ENCODE data around the gene AURKAIP1.

AURKAIP1 gene

GRCh38 chr1:1336446-1336845 lies 38.6 kb downstream of the AURKAIP1 start:
- TF ChIP-seq, protein P1, sequence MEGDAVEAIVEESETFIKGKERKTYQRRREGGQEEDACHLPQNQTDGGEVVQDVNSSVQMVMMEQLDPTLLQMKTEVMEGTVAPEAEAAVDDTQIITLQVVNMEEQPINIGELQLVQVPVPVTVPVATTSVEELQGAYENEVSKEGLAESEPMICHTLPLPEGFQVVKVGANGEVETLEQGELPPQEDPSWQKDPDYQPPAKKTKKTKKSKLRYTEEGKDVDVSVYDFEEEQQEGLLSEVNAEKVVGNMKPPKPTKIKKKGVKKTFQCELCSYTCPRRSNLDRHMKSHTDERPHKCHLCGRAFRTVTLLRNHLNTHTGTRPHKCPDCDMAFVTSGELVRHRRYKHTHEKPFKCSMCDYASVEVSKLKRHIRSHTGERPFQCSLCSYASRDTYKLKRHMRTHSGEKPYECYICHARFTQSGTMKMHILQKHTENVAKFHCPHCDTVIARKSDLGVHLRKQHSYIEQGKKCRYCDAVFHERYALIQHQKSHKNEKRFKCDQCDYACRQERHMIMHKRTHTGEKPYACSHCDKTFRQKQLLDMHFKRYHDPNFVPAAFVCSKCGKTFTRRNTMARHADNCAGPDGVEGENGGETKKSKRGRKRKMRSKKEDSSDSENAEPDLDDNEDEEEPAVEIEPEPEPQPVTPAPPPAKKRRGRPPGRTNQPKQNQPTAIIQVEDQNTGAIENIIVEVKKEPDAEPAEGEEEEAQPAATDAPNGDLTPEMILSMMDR (IDR thresholded peaks at IDR 0.05; ENCODE audit: borderline replicate concordance, extremely low read depth, low read length, poor library complexity, severe bottlenecking) = no peak
- no peak for TF ChIP-seq EZH2 (IDR thresholded peaks at IDR 0.05; ENCODE audit: borderline replicate concordance, low read depth, low read length, severe bottlenecking)
- Histone ChIP-seq H4K20me1 (ENCODE audit: insufficient read depth, low read length) (peaks cover 56% of the 10 kb centered on the region), H3K27ac (ENCODE audit: low read length) (no peak overlapping the region), H3K9ac (ENCODE audit: low read depth, low read length) (no peak overlapping the region), H3K4me3 (ENCODE audit: low read depth in 1 of 2, low read length in 2 of 2) (no peak overlapping the region), H3K4me2 (ENCODE audit: insufficient read depth, low read length) (no peak overlapping the region), H3K27me3 (ENCODE audit: insufficient read depth, low read length, poor library complexity) (no peaks in the 10 kb centered on the region), H2AFZ (ENCODE audit: low read depth, low read length) (no peak overlapping the region), H3K36me3 (ENCODE audit: insufficient read depth, low read length) (peaks cover 32% of the 10 kb centered on the region), H3K4me1 (ENCODE audit: insufficient read depth, low read length) (no peaks in the 10 kb centered on the region), H3K79me2 (ENCODE audit: insufficient read depth, low read length) (no peaks in the 10 kb centered on the region), H3K9me3 (ENCODE audit: insufficient read depth, low read length, severe bottlenecking) (no peaks in the 10 kb centered on the region)
- DNase-seq = no peak
- no peak for ATAC-seq (ENCODE audit: insufficient read depth, low read depth)

DNA sequence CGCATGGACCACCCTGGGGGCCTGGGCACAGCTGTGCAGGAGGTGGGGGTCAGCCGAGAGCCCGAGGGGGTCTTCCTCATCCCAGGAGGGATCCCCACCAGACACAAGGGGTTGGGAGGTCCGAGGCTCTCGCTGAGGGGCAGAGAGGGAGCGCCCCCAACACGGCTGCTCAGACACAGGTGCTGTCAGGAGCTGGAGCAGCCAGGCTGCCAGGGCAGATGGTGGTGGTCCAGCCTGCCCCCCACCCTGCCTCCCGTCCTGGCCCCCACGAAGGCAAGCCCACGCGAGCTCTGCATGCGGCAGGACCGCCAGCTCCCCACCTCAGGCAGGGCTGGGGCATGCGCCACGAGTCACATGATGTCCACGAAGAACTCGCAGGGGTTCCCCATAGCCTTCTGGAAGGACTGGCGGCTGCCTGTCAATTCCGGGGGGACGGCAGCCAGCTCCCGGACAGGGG lies 39.2 kb downstream of the AURKAIP1 start:
- H3K79me2 ChIP-seq (ENCODE audit: insufficient read depth, low read length) = no peaks in the 10 kb centered on the region
- no peaks in the 10 kb centered on the region for H3K9me3 ChIP-seq (ENCODE audit: insufficient read depth, low read length, severe bottlenecking)
- H3K36me3 ChIP-seq (ENCODE audit: insufficient read depth, low read length) = peaks cover 25% of the 10 kb centered on the region
- peaks cover 51% of the 10 kb centered on the region for H4K20me1 ChIP-seq (ENCODE audit: insufficient read depth, low read length)
- DNase-seq (no peak), ATAC-seq (ENCODE audit: insufficient read depth, low read depth) (no peak)
- H2AFZ ChIP-seq (ENCODE audit: low read depth, low read length) = no peak overlapping the region
- H3K27ac ChIP-seq (ENCODE audit: low read length) = no peak overlapping the region
- TF ChIP-seq EZH2 (IDR thresholded peaks at IDR 0.05; ENCODE audit: borderline replicate concordance, low read depth, low read length, severe bottlenecking) = no peak
- no peaks in the 10 kb centered on the region for H3K27me3 ChIP-seq (ENCODE audit: insufficient read depth, low read length, poor library complexity)
- H3K4me3 ChIP-seq (ENCODE audit: low read depth in 1 of 2, low read length in 2 of 2) = no peak overlapping the region
- no peaks in the 10 kb centered on the region for H3K4me1 ChIP-seq (ENCODE audit: insufficient read depth, low read length)
- H3K9ac ChIP-seq (ENCODE audit: low read depth, low read length) = no peak overlapping the region
- H3K4me2 ChIP-seq (ENCODE audit: insufficient read depth, low read length) = no peak overlapping the region

DNA sequence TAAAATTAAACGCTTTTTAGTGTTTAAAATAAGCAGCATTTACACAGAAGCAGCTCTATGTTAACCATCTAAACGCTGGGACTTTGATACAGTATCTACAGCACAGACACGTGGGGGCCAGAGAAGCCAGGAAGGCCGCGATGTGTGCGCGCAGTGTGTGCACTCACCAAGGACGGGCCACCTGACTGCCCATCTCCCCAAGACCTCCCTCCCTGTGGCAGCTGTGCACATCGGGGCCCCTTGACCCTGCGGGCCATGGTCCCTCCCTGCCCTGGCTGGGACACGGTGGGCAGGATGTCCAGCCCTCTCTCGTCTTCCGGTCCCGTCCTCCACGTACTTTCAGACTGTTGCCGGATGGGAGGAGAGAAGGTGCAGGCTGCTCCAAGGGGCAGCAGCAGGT lies 39.7 kb downstream of the AURKAIP1 start:
- no peak overlapping the region for H3K9ac ChIP-seq (ENCODE audit: low read depth, low read length)
- H3K79me2 ChIP-seq (ENCODE audit: insufficient read depth, low read length) = no peaks in the 10 kb centered on the region
- no peak overlapping the region for H3K27ac ChIP-seq (ENCODE audit: low read length)
- H3K9me3 ChIP-seq (ENCODE audit: insufficient read depth, low read length, severe bottlenecking) = no peaks in the 10 kb centered on the region
- no peak for TF ChIP-seq EZH2 (IDR thresholded peaks at IDR 0.05; ENCODE audit: borderline replicate concordance, low read depth, low read length, severe bottlenecking)
- TF ChIP-seq, protein P1 (IDR thresholded peaks at IDR 0.05; ENCODE audit: borderline replicate concordance, extremely low read depth, low read length, poor library complexity, severe bottlenecking) = no peak
- H3K4me1 ChIP-seq (ENCODE audit: insufficient read depth, low read length) = no peaks in the 10 kb centered on the region
- no peak overlapping the region for H3K4me3 ChIP-seq (ENCODE audit: low read depth in 1 of 2, low read length in 2 of 2)
- peaks cover 20% of the 10 kb centered on the region for H3K36me3 ChIP-seq (ENCODE audit: insufficient read depth, low read length)
- no peak overlapping the region for H3K4me2 ChIP-seq (ENCODE audit: insufficient read depth, low read length)
- H3K27me3 ChIP-seq (ENCODE audit: insufficient read depth, low read length, poor library complexity) = no peaks in the 10 kb centered on the region
- no peak overlapping the region for H2AFZ ChIP-seq (ENCODE audit: low read depth, low read length)
- ATAC-seq (ENCODE audit: insufficient read depth, low read depth) = 0 out of 3 replicates have a peak, but pooled peaks have one; percentile 1
- peaks cover 48% of the 10 kb centered on the region for H4K20me1 ChIP-seq (ENCODE audit: insufficient read depth, low read length)
- no peak for DNase-seq

DNA sequence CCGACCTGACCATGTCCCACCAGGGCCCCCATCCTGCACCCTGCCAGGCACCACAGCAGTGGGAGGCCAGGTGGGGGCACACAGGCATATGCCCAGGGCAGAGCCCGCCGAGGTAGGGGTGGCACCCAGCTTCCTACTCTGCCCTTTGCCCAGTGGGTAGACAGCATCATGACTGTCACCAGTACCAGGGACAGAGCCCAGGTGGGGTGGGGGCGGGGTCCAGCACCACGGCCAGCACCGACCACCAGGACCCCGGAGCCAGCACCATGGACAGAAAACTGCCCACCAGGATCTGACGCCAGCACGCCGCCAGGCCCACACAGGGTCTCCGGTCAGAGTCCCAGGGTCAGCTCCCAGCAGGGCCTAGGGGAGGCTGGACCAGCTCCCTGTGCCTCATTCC lies 40.2 kb downstream of the AURKAIP1 start:
- ATAC-seq (ENCODE audit: insufficient read depth, low read depth) = peak; percentile 55
- H3K27ac ChIP-seq (ENCODE audit: low read length) = no peak overlapping the region
- peaks cover 18% of the 10 kb centered on the region for H3K36me3 ChIP-seq (ENCODE audit: insufficient read depth, low read length)
- DNase-seq = peak; percentile 68
- no peak overlapping the region for H3K4me3 ChIP-seq (ENCODE audit: low read depth in 1 of 2, low read length in 2 of 2)
- no peaks in the 10 kb centered on the region for H3K4me1 ChIP-seq (ENCODE audit: insufficient read depth, low read length)
- no peak for TF ChIP-seq EZH2 (IDR thresholded peaks at IDR 0.05; ENCODE audit: borderline replicate concordance, low read depth, low read length, severe bottlenecking)
- TF ChIP-seq, protein P1 (IDR thresholded peaks at IDR 0.05; ENCODE audit: borderline replicate concordance, extremely low read depth, low read length, poor library complexity, severe bottlenecking) = no peak
- H4K20me1 ChIP-seq (ENCODE audit: insufficient read depth, low read length) = peaks cover 52% of the 10 kb centered on the region
- no peak overlapping the region for H3K9ac ChIP-seq (ENCODE audit: low read depth, low read length)
- no peak overlapping the region for H3K4me2 ChIP-seq (ENCODE audit: insufficient read depth, low read length)
- H3K79me2 ChIP-seq (ENCODE audit: insufficient read depth, low read length) = no peaks in the 10 kb centered on the region
- H3K9me3 ChIP-seq (ENCODE audit: insufficient read depth, low read length, severe bottlenecking) = no peaks in the 10 kb centered on the region
- no peaks in the 10 kb centered on the region for H3K27me3 ChIP-seq (ENCODE audit: insufficient read depth, low read length, poor library complexity)
- H2AFZ ChIP-seq (ENCODE audit: low read depth, low read length) = no peak overlapping the region
